HFF-Myc (cell line): ENCODE results near the gene CACNA2D3.
"Not testable (repeated sequence)": the region's sequence is repeated elsewhere in the genome, so short reads cannot be mapped to it uniquely, and the experiment has no call there.

Experiments used
- DNase-seq: peaks from one replicate; pipeline ENCODE4 v3.0.0-alpha.2; 2011; ENCODE audit warnings: low read depth; ENCODE audit errors: extremely low read depth
- H3K4me3 ChIP-seq: replicated peaks from 2 replicates; pipeline ENCODE4 v1.5.1; 2011; ENCODE audit warnings: low read depth, mild to moderate bottlenecking, control low read depth, low read length
- CTCF ChIP-seq: IDR thresholded peaks from 2 replicates; pipeline ENCODE4 v1.5.1; 2012; ENCODE audit warnings: mild to moderate bottlenecking, low read depth, low read length, control low read depth; ENCODE audit errors: missing control alignments

The CACNA2D3 gene

GRCh38 chr3:54086652-54087405, 35.5 kb upstream of the CACNA2D3 start:
- no peak overlapping the region for H3K4me3 ChIP-seq
- DNase-seq, result no peak
- no peak for TF ChIP-seq CTCF

GRCh38 chr3:54087581-54088410, 34.6 kb upstream of the CACNA2D3 start:
- no peak for DNase-seq
- no peak for TF ChIP-seq CTCF
- no peak overlapping the region for H3K4me3 ChIP-seq

- TF ChIP-seq CTCF, result no peak
- no peak for DNase-seq
- H3K4me3 ChIP-seq, result no peak overlapping the region
These were observed 28.7 kb upstream of the CACNA2D3 start for GRCh38 chr3:54093491-54094248.

- DNase-seq, result no peak
- H3K4me3 ChIP-seq, result no peak overlapping the region
- no peak for TF ChIP-seq CTCF
These were observed 27.4 kb upstream of the CACNA2D3 start for GRCh38 chr3:54094926-54095325.

GRCh38 chr3:54099381-54099780, 23.0 kb upstream of the CACNA2D3 start:
- no peak overlapping the region for H3K4me3 ChIP-seq
- TF ChIP-seq CTCF, result no peak
- no peak for DNase-seq

- H3K4me3 ChIP-seq, result no peak overlapping the region
- TF ChIP-seq CTCF, result no peak
- no peak for DNase-seq
These were observed 18.3 kb upstream of the CACNA2D3 start for GRCh38 chr3:54104084-54104483.

GRCh38 chr3:54116129-54116528, 6.2 kb upstream of the CACNA2D3 start:
- not testable (repeated sequence) for DNase-seq, H3K4me3 ChIP-seq
